ENCODE measurements around the gene EHMT1.

GRCh38 chr9:137882506-137882821, 263.7 kb downstream of the EHMT1 start:
- TF ChIP-seq CTCF (IDR thresholded peaks at IDR 0.05) (no peak), EP300 (IDR thresholded peaks at IDR 0.05) (no peak), POLR2A (IDR thresholded peaks at IDR 0.05) (no peak)
